Right lung (tissue), 5 donors: Measurements from ENCODE around the gene STMN1. TPM values are rescaled to one million over a fixed set of nuclear protein-coding genes. Genes with fewer than 3 reads are reported as not detected.

ENCODE experiments used
- DNase-seq, 2 donors: peaks; one replicate each; pipeline ENCODE4 v3.0.0-alpha.2; 2013
- polyA plus RNA-seq, 5 donors: library from polyadenylated mRNA; unstranded; fragments of 120-200 nt; gene quantifications; one replicate each; pipeline versions ENCODE4 v1.2.1 to v1.2.3, GENCODE V29; 2013; ENCODE audit warnings: inconsistent platforms in 1 of 5, low replicate concordance in 1 of 5; ENCODE audit not compliant: insufficient read length in 5 of 5, insufficient read depth in 1 of 5

The STMN1 gene
- polyA plus RNA-seq, 5 donors: 799 to 1,532 (median 1,016) TPM

GRCh38 chr1:25897754-25898153 lies 8.5 kb downstream of the STMN1 start:
- DNase-seq: no peak

GRCh38 chr1:25896266-25896665 lies 10.0 kb downstream of the STMN1 start:
- DNase-seq: no peak

DNA sequence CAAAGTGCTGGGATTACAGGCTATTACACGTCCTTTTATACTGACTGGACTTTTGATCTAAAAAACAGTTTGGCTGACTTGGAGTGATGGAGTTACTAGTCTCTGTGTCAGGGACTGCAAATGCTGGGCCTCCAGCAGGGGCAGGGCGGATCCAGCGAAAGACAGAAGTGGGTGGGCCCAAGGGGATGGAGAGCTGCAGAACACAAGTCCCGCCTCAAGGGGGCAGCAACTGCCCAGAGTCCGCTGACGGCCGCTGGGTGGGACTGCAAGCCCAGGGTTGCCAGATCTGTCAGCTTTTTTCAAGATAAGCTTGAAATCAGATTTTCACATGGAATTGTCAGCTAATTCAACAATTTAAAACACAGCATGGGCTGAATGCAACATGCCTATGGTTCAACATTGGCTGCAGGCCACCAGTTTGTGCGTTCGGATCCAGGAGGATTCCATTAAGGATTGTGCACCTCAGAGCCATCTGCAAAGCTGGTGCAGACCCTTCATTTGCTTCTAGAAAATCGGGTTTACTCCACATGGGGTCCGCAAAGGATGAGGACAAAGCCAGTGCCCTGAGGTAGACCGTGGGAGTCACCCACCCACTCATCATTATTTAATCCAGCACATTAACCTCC lies 10.7 kb downstream of the STMN1 start:
- DNase-seq: peak; percentile 91 to 93

- DNase-seq: no peak
Observed at GRCh38 chr1:25893116-25893515, 13.1 kb downstream of the STMN1 start.

- DNase-seq: no peak
Observed at GRCh38 chr1:25891606-25892005, 14.6 kb downstream of the STMN1 start.

DNA sequence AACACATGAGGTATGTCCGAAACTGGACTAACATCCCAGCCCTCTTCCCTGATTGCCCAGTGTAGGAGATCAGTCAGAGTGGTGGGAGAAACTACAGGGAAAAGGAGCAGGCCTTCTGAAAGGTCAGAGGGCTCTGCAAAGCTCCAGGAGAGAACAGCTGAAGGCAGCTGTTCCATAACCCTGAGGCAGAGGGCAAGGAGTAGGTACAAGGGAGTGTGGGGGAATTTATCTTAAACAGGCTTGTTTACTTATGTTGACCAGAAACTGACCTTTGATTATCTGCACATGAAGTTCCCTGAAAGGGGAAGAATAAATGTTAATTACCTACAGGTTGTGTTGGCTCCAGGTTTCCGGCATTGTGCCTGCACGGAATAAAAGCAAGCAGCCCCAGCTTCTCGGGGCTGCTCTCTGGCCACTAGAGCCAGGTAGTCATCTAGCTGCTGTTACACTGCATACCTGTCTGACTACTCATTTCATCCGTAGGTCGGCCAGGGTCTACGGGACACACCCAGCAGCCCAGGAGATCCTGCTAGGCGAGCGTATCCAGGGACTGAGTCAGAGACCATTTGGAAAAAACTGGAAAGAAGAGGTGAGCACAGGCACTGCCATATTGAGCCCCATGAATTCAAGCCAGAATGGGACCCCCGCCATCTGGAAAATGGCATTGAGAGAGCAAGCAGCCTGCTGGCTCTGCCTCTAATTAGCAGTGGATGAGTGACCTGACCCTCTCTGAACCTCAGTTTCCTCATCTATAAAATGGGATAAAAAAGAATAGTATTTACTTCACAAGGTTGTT lies 15.8 kb downstream of the STMN1 start:
- no peak for DNase-seq

DNA sequence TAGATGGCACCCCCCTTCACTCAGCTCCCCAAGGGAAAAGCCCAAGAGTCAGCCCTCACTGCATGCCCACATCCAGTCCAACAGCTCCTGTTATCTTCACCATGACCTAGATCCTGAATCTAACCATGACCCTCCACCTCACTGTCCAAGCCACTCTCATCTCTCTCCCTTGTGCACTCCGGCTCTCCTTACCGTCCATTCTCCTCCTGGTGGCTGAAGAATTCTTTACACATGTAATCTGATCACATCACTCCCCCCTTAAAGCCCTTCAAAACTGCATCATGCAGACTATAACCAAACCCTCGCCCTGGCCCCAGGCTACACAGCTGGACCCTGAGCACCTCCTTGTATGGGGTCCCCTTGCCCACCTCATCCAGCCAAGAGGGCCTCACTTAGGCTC lies 16.7 kb downstream of the STMN1 start:
- no peak for DNase-seq

GRCh38 chr1:25888426-25888987 lies 17.7 kb downstream of the STMN1 start:
- DNase-seq: no peak

GRCh38 chr1:25885602-25886001 lies 20.6 kb downstream of the STMN1 start:
- no peak for DNase-seq

DNA sequence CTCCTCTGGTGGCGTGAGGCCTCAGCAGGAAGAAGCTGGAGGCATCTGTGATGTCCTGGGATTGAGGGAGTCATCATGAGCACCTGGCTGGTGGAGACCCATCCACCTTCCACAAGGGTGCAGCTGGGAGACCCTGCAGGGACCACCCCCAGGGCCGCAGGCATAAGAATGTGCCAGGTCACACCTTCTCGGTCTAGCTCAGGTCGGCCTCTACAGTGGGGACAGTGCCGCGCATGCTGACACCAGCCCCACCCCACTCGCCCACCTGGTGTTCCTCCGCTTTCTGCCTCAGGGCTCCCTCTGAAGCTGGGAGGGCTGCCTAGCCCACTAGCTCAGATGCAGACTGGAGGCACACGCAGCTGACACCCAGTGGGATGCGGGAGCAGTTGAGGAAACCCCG lies 25.0 kb downstream of the STMN1 start:
- no peak for DNase-seq

DNA sequence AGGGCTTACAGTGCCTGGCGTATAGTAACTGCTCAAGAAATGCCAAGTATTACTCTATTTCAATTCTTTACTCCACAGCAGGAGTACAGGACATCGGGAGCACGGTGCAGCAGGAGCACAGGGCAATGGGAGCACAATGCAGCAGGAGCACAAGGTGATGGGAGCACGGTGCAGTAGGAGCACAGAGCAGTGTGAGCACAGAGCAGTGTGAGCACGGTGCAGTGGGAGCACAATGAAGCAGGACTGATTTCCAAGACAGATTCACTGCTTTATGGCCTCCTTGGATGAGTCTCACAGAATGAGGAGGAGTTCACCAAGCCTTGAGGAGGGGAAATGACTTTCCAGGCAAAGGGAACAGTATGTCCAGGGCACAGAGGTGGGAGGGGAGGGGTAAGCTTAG lies 25.7 kb downstream of the STMN1 start:
- DNase-seq: no peak

DNA sequence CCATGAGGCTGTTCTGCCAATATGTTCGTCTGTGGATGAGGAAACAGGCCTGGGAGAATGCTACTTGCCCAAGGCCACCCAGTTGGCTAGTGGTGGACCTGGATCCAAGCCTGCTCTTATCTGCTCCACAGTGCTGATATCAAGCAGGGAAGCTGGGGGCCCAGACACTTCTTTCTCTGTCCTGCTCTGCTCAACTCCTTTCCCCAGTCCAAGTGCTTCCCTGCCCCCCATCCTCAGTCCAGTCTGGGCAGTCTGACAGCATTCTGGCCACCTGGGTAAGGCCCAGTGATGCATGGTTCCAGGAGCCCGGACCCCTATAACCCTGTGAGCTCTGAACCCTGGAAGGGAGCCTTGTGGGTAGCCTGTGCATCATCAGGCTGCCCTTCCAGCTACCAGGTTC lies 26.5 kb downstream of the STMN1 start:
- DNase-seq: no peak

DNA sequence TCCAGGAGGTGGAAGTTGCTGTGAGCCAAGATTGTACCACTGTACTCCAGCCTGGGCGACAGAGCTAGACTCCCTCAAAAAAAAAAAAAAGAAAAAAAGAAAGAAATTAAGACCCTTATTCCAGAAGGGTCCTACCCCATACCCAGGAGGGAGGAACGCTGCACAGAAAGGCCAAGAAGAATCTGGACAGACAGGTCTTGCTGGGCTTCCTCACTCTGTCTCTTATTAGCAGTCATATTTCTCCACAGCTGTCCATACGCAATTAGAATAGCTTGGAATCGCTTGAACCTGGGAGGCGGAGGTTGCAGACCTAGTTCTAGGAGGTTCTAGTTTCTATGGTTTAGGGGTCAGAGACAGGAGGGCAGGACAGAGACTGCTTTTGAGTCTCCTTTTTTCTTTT lies 27.5 kb downstream of the STMN1 start:
- no peak for DNase-seq

DNA sequence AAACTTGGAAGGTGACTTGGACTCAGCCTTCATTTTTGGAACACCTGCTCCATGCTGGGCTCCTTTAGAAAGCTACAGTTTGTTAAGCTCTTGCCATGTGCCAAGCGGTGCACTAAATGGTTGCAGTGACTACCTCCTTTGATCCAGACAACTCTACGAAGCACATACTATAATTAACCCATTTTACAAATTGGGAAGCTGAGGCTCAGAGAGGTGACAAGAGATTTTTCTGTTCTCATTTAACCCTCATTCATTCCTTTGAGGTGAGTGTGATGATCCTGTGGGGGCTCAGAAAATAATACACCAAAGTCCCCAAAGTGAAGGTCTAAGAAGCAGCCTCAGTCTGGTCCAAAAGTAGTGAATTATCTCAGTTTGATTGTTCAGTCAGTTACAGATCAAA lies 29.1 kb downstream of the STMN1 start:
- DNase-seq: no peak

DNA sequence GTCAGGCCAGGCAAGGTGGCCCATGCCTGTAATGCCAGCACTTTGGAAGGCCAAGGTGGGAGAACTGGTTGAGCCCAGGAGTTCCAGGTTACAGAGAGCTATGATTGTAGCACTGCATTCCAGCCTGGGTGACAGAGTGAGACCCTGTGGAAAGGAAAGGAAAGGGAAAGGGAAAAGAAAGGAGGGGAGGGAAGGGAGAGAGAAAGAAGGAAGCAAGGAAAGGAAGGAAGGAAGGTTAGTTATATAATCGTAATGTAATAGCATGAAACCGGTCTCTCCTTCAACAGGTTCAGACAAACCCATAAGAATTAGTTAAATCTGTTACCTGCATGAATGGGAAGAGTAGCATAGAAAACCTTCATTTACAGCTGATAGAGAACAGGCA lies 29.5 kb downstream of the STMN1 start:
- DNase-seq: no peak

DNA sequence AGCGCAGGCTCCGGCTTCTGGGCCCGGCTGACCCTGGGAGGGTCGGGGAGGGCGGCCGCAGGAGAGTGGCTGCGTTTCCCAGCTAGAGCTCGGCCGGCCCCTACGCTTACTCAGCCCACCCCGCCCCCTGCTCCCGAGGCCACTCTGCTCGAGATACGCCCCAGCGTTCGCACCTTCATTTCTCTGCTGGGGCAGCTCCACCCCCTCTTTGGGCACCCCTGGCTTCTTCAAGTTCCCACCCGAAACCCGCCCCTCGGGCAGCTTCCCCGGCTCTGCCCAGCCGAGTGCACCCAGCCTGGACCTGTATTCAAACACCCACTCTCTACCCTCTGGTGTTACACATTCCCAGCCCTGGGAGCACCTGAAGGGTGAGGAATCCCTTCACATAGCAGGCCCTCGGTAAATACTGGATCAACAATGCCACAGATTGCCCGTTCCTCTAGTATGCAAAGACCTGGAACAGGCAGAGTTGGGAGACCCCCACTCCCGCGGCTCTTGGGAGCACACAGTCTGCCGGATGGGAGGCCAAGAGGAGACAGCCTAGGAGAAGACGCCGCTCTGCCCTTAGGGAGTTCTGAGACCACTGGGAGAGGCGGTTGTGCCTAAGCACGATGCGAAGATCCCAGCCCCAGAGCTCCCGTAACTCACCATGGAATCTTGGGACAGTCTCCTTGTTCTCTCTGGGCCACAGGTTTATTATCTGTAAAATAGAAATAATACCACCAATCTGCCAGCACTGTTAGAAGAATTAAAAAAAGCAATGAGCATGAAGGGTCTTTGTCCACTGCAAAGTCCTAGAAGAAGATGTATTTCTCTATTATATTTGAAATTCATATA lies 30.1 kb downstream of the STMN1 start:
- DNase-seq: no peak

- peak; percentile 79 to 82 for DNase-seq
Observed at GRCh38 chr1:25875154-25875855, 30.9 kb downstream of the STMN1 start, which contains the start of gene PAQR7. TSS of gene PAQR7 (minus strand) at chr1:25875708. CDS start at chr1:25863839, 11,869 bp downstream.

DNA sequence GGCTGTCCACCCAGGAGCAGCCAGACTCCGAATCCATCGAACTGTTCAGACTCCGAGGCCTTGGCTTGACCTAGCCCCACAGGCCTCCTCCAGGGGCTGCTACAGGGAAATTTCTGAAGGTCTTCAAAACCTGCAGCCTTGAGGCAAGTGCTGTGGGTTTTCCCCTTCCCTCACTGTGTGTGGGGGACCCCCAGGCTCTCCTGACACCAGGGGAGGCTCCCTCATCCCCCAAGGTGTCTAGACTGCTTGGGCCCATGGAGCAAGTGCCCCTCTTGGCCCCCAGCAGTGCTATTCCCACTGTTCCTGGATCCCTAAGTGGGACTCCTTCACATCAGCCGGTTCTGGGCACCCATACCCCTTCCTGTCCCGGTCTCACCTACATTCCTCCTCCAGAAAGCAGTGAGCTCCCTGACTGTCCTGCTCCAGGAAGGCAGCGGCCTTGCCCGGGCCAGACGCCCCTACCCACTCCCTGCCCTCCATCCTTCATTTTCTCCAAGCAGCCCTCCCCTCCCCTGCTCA lies 31.5 kb downstream of the STMN1 start:
- DNase-seq: no peak

- DNase-seq: no peak
Observed at GRCh38 chr1:25874209-25874608, 32.0 kb downstream of the STMN1 start.

- no peak for DNase-seq
Observed at GRCh38 chr1:25873120-25873519, 33.1 kb downstream of the STMN1 start.

- no peak for DNase-seq
Observed at GRCh38 chr1:25872713-25873112, 33.5 kb downstream of the STMN1 start.
